Smooth muscle cell (in vitro differentiated cells): ENCODE results near the gene ME3. TPM values are rescaled to one million over a fixed set of nuclear protein-coding genes. Genes with fewer than 3 reads are reported as not detected.
A peak's percentile ranks its signal among the peaks of the same experiment; 100 is the strongest.

ENCODE experiments used
- DNase-seq: peaks from one replicate; lab custom pipeline; 2025; ENCODE audit not compliant: unreplicated experiment; lab: John Stamatoyannopoulos, UW
- H2AFZ ChIP-seq: fragments of 200-600 bp; sonication (generic); 2 replicates; pipeline ENCODE4 v1.6.0; 2016; ENCODE audit warnings: antibody characterized with exemption, low read depth, mild to moderate bottlenecking
- H3F3A ChIP-seq: fragments of 200-600 bp; sonication (generic); 2 replicates; pipeline ENCODE4 v1.6.0; 2017; ENCODE audit warnings: antibody characterized with exemption, low read depth
- H3K27ac ChIP-seq: fragments of 200-600 bp; sonication (generic); 2 replicates; pipeline ENCODE4 v1.5.1; 2016; ENCODE audit warnings: low read depth, mild to moderate bottlenecking
- H3K27me3 ChIP-seq: fragments of 200-600 bp; sonication (generic); 2 replicates; pipeline ENCODE4 v1.6.1; 2016; ENCODE audit warnings: low read depth, mild to moderate bottlenecking
- H3K36me3 ChIP-seq: fragments of 200-600 bp; sonication (generic); 2 replicates; pipeline ENCODE4 v1.5.1; 2016; ENCODE audit warnings: low read depth
- H3K4me1 ChIP-seq: fragments of 200-600 bp; sonication (generic); 2 replicates; pipeline ENCODE4 v1.5.1; 2016; ENCODE audit warnings: low read depth
- H3K4me2 ChIP-seq: fragments of 200-600 bp; sonication (generic); 2 replicates; pipeline ENCODE4 v1.6.0; 2016; ENCODE audit warnings: mild to moderate bottlenecking
- H3K4me3 ChIP-seq: fragments of 200-600 bp; sonication (generic); 2 replicates; pipeline ENCODE4 v1.5.1; 2016; ENCODE audit warnings: mild to moderate bottlenecking
- H3K79me2 ChIP-seq: fragments of 200-600 bp; sonication (generic); 2 replicates; pipeline ENCODE4 v1.6.0; 2016; ENCODE audit warnings: low read depth, mild to moderate bottlenecking
- H3K9ac ChIP-seq: fragments of 200-600 bp; sonication (generic); 2 replicates; pipeline ENCODE4 v1.6.0; 2016; ENCODE audit warnings: low read depth
- H3K9me3 ChIP-seq: fragments of 200-600 bp; sonication (generic); replicated peaks from 2 replicates; pipeline ENCODE4 v1.5.1; 2016; ENCODE audit warnings: low read depth
- H4K20me1 ChIP-seq: fragments of 200-600 bp; sonication (generic); 2 replicates; pipeline ENCODE4 v1.6.0; 2016; ENCODE audit warnings: low read depth
- WGBS: methylation state at CpG from one replicate; pipeline ENCODE4 v1.1.7; 2016; ENCODE audit warnings: low lambda C conversion rate; 5-methylcytosine and 5-hydroxymethylcytosine counted together
- polyA plus RNA-seq: library from polyadenylated mRNA; unstranded; fragments of >200 nt; fragmentation: Nextera tagmentation; extraction: Ambion mirVana; gene quantifications from 2 replicates; pipeline ENCODE4 v1.2.1, GENCODE V29; 2016
- total RNA-seq: library from RNA; depleted of rRNA; stranded (reverse); fragments of >200 nt; gene quantifications from 2 replicates; pipeline ENCODE4 v1.2.3, GENCODE V29; 2014
- TF ChIP-seq, protein P1 (sequence below): fragments of 200-600 bp; sonication (generic); IDR thresholded peaks from 2 replicates; pipeline ENCODE4 v1.5.1; 2017; ENCODE audit warnings: borderline replicate concordance, mild to moderate bottlenecking, antibody characterized with exemption; ENCODE audit not compliant: insufficient read depth, poor library complexity, severe bottlenecking

The ME3 gene
- total and polyA plus RNA-seq, 2 experiments from 2014 or later = 4.2 to 8.4 TPM

DNA sequence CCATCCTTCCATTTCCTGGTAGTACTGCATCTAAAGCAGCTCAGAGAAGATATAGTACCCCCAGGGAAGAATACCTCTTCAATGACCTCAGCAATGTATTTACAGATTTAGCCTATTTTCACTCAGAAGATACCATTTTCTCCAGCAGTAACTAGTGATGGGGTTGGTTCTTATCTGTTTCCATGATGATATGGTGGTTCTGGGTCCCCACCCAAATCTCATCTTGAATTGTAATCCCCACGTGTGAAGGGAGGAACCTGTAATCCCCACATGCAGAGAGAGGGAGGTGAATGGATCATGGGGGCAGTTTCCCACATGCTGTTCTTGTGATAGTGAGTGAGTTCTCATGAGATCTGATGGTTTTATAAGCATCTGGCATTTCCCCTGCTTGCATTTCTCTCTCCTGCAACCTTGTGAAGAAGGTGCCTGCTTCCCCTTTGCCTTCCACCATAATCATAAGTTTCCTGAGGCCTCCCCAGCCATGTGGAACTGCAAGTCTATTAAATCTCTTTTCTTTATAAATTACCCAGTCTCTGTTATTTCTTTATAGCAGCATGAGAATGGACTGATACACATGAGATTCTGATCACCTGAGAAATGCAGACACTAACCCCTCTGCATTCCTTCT is 158.6 kb downstream of the ME3 start:
- DNase-seq = no peak
- Histone ChIP-seq H3K9me3 (no peaks in the 10 kb centered on the region), H3K9ac (no peak overlapping the region), H3K27ac (peak overlapping the region; percentile 81), H3K4me1 (peaks cover 12% of the 10 kb centered on the region), H4K20me1 (no peaks in the 10 kb centered on the region), H3K36me3 (no peaks in the 10 kb centered on the region), H2AFZ (no peak overlapping the region), H3K27me3 (no peaks in the 10 kb centered on the region), H3K4me2 (no peak overlapping the region), H3F3A (peaks cover 30% of the 10 kb centered on the region), H3K79me2 (no peaks in the 10 kb centered on the region), H3K4me3 (no peak overlapping the region)
- whole genome bisulfite sequencing = 41% methylated on average over 1 of the region's 1 CpG
- TF ChIP-seq, protein P1, sequence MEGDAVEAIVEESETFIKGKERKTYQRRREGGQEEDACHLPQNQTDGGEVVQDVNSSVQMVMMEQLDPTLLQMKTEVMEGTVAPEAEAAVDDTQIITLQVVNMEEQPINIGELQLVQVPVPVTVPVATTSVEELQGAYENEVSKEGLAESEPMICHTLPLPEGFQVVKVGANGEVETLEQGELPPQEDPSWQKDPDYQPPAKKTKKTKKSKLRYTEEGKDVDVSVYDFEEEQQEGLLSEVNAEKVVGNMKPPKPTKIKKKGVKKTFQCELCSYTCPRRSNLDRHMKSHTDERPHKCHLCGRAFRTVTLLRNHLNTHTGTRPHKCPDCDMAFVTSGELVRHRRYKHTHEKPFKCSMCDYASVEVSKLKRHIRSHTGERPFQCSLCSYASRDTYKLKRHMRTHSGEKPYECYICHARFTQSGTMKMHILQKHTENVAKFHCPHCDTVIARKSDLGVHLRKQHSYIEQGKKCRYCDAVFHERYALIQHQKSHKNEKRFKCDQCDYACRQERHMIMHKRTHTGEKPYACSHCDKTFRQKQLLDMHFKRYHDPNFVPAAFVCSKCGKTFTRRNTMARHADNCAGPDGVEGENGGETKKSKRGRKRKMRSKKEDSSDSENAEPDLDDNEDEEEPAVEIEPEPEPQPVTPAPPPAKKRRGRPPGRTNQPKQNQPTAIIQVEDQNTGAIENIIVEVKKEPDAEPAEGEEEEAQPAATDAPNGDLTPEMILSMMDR = no peak

DNA sequence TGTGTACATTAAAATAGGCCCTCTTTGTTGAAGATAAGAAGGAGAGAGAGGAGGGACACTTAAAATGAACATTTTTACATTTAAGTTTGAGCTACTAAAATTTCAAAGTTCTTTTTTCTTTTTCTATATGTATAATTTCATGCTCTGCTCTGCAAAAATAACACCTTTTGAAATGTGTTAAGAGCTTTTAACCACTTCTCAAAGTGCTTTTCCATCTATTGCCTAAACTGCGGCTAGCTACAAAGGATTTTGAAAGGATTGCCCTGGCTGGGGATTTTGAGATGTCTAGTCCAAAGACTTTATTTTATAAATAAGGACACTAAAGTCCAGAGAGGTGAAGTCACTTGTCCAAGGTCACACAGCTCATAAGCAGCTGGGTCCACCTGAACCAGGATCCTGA is 159.3 kb downstream of the ME3 start:
- Histone ChIP-seq H3F3A (peaks cover 24% of the 10 kb centered on the region), H3K4me3 (no peak overlapping the region), H3K9ac (no peak overlapping the region), H2AFZ (no peak overlapping the region), H3K79me2 (no peaks in the 10 kb centered on the region), H3K4me2 (no peak overlapping the region), H3K9me3 (no peaks in the 10 kb centered on the region), H3K4me1 (peaks cover 8% of the 10 kb centered on the region), H3K27ac (no peak overlapping the region), H3K36me3 (no peaks in the 10 kb centered on the region), H4K20me1 (no peaks in the 10 kb centered on the region), H3K27me3 (no peaks in the 10 kb centered on the region)
- no peak for DNase-seq
- 100% methylated on average over 1 of the region's 1 CpG for WGBS
- TF ChIP-seq, protein P1 = no peak

DNA sequence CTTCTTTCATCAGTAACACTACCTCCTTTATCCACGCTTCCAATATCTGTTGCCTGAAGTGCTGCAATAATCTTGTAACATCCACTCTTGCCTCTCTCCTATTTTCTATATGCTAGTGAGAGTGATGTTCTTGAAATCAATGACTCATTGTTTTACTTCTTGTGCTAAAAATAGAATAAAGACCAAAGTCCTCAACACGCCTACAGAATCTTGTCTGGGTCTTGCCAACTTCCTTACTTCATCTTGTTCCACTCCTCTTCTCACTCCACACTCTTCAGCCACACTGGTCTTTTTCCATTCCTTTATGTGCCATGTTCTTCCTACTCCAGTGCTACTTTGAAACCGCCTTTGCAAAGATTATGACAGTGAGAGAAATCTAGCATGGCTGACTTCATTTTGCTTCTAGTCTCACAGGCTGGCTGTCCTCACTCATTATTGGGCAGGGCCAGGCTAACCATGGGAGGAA is 161.3 kb downstream of the ME3 start:
- Histone ChIP-seq H3K4me3 (no peak overlapping the region), H3K4me1 (peaks cover 5% of the 10 kb centered on the region), H3K27ac (peak overlapping the region; percentile 90), H3K36me3 (no peaks in the 10 kb centered on the region), H3F3A (peaks cover 24% of the 10 kb centered on the region), H3K27me3 (no peaks in the 10 kb centered on the region), H3K79me2 (no peaks in the 10 kb centered on the region), H3K4me2 (peak overlapping the region; percentile 71), H3K9me3 (no peaks in the 10 kb centered on the region), H4K20me1 (no peaks in the 10 kb centered on the region), H2AFZ (peak overlapping the region; percentile 42), H3K9ac (peak overlapping the region; percentile 43)
- 38% methylated on average over 3 of the region's 3 CpGs for WGBS
- DNase-seq = no peak
- TF ChIP-seq, protein P1 = no peak

DNA sequence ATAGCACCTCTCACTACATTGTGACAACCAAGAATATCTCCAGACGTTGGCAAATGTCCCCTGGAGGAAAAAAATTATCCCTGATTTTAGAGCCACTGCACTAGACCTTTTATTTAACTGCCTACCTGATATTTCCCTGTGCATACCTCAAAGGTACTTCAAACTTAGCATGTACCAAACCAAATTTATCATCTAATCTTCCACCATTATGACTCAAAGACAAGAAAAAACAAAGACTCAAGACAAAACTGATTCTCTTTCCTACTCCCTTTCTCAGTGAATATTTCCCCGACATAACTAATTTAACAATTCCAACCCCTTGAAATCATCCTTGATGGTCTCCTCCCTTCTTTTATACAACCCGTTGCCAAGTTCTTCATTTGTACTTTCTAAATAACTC is 161.7 kb downstream of the ME3 start:
- no peak overlapping the region for H3K4me3 ChIP-seq
- DNase-seq = no peak
- TF ChIP-seq, protein P1 = no peak
- H3K4me1 ChIP-seq = peaks cover 3% of the 10 kb centered on the region
- no peaks in the 10 kb centered on the region for H3K36me3 ChIP-seq
- no peaks in the 10 kb centered on the region for H3K79me2 ChIP-seq
- H2AFZ ChIP-seq = peak overlapping the region; percentile 42
- H3K4me2 ChIP-seq = peak overlapping the region; percentile 71
- no peaks in the 10 kb centered on the region for H3K27me3 ChIP-seq
- no peak overlapping the region for H3K9ac ChIP-seq
- 78% methylated on average over 3 of the region's 3 CpGs for WGBS
- peaks cover 24% of the 10 kb centered on the region for H3F3A ChIP-seq
- no peaks in the 10 kb centered on the region for H4K20me1 ChIP-seq
- H3K27ac ChIP-seq = peak overlapping the region; percentile 90
- no peaks in the 10 kb centered on the region for H3K9me3 ChIP-seq
